Measurements from ENCODE around the gene BDH1.
"Not testable (repeated sequence)": the region's sequence is repeated elsewhere in the genome, so short reads cannot be mapped to it uniquely, and the experiment has no call there.

DNA sequence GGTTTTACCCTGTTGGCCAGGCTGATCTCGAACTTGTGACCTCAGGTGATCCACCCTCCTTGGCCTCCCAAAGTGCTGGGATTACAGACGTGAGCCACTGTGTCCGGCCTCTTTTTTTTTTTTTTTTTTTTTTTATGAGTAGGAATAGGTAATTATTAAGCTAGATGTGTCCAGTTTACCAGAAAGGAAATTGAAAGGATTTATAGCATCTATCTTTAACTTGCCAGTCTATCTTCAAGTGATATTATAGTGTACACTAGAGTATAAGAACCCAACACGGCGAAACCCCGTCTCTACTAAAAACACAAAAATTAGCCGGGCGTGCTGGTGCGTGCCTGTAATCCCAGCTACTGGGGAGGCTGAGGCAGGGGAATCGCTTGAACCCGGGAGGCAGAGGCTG lies 31.0 kb upstream of the BDH1 start:
- TF ChIP-seq POLR2A (IDR thresholded peaks at IDR 0.05; ENCODE audit: low read length); GATA1 (IDR thresholded peaks at IDR 0.05; ENCODE audit: low read depth, low read length): not testable (repeated sequence)
